OCI-LY7 (cell line): ENCODE data around the gene EBF3. TPM values are rescaled to one million over a fixed set of nuclear protein-coding genes. Genes with fewer than 3 reads are reported as not detected.

Experiments used
- BruUV-seq: library from RNA; stranded (reverse); fragments of 400-500 nt; replicated peaks from 2 replicates; lab custom pipeline; 2021; lab: Mats Ljungman, UMichigan
- CTCF ChIA-PET: fragments of 300-600 bp; sonication (Branson Sonifier 250); formaldehyde crosslinking; loops from one replicate; lab custom pipeline; 2022; ENCODE audit warnings: antibody characterized with exemption; ENCODE audit not compliant: unreplicated experiment; lab: Charles Lee
- POLR2A ChIA-PET: fragments of 300-600 bp; sonication (Branson Sonifier 250); formaldehyde crosslinking; loops from one replicate; lab custom pipeline; 2022; ENCODE audit warnings: antibody characterized with exemption; lab: Charles Lee
- DNase-seq: peaks from one replicate; pipeline ENCODE4 v3.0.0-alpha.2; 2015; ENCODE audit warnings: low spot score
- H2AFZ ChIP-seq: fragments of 200-600 bp; sonication (generic), shearing (Covaris generic); 2 replicates; pipeline ENCODE4 v1.6.1; 2014; ENCODE audit warnings: mild to moderate bottlenecking, antibody characterized with exemption, low read length, moderate library complexity
- H3K27ac ChIP-seq: fragments of 200-600 bp; sonication (generic); 2 replicates; pipeline ENCODE4 v1.5.1; 2014; ENCODE audit warnings: mixed run types, low read depth, mild to moderate bottlenecking, moderate library complexity, low read length, inconsistent platforms; ENCODE audit not compliant: poor library complexity, severe bottlenecking
- H3K36me3 ChIP-seq: fragments of 200-600 bp; sonication (generic); 2 replicates; pipeline ENCODE4 v1.6.1; 2014; ENCODE audit warnings: mild to moderate bottlenecking, antibody characterized with exemption, low read length, moderate library complexity, mixed read lengths; ENCODE audit not compliant: insufficient read depth
- H3K4me1 ChIP-seq: fragments of 200-600 bp; sonication (generic); 2 replicates; pipeline ENCODE4 v1.5.1; 2014; ENCODE audit warnings: mild to moderate bottlenecking, low read length; ENCODE audit not compliant: insufficient read depth, poor library complexity, severe bottlenecking
- H3K4me2 ChIP-seq: fragments of 200-600 bp; sonication (generic); 2 replicates; pipeline ENCODE4 v1.6.1; 2014; ENCODE audit warnings: mild to moderate bottlenecking, low read length
- H3K4me3 ChIP-seq: fragments of 200-600 bp; sonication (generic); 2 replicates; pipeline ENCODE4 v1.5.1; 2014; ENCODE audit warnings: mild to moderate bottlenecking, low read depth, low read length; ENCODE audit not compliant: poor library complexity, severe bottlenecking
- H3K79me2 ChIP-seq: fragments of 200-600 bp; sonication (generic); 2 replicates; pipeline ENCODE4 v1.6.1; 2016; ENCODE audit warnings: low read depth, mild to moderate bottlenecking, low read length, moderate library complexity, mixed read lengths; ENCODE audit not compliant: insufficient read depth
- H3K9me2 ChIP-seq: fragments of 200-600 bp; sonication (generic); 2 replicates; pipeline ENCODE4 v1.6.1; 2016; ENCODE audit warnings: mild to moderate bottlenecking, low read length, mixed read lengths; ENCODE audit not compliant: insufficient read depth
- H3K9me3 ChIP-seq: fragments of 200-600 bp; sonication (generic); 2 replicates; pipeline ENCODE4 v1.6.1; 2014; ENCODE audit warnings: mild to moderate bottlenecking, mixed run types, low read length, mixed read lengths
- H4K20me1 ChIP-seq: fragments of 200-600 bp; sonication (generic); 2 replicates; pipeline ENCODE4 v1.6.1; 2014; ENCODE audit warnings: mild to moderate bottlenecking, antibody characterized with exemption, low read length, moderate library complexity, mixed read lengths; ENCODE audit not compliant: insufficient read depth
- CTCF ChIP-seq: fragments of 200-600 bp; sonication (generic); conservative IDR thresholded peaks from 2 replicates; pipeline ENCODE4 v1.5.1; 2014; ENCODE audit warnings: mild to moderate bottlenecking, antibody characterized with exemption, low read length, moderate library complexity, mixed read lengths
- EZH2phosphoT487 ChIP-seq: fragments of 200-600 bp; sonication (generic); IDR thresholded peaks from 2 replicates; pipeline ENCODE4 v1.6.1; 2018; ENCODE audit warnings: low read depth, borderline replicate concordance, mild to moderate bottlenecking, mixed run types, antibody characterized with exemption, low read length, moderate library complexity, mixed read lengths
- intact Hi-C: fragments of 100-400 bp; cut with micrococcal nuclease; formaldehyde crosslinking; loops from one replicate; pipeline ENCODE4 v1.10.0; 2022; ENCODE audit not compliant: unreplicated experiment
- total RNA-seq, 2 experiments: library from RNA; depleted of rRNA in 1 of 2; stranded (reverse); fragments of >200 nt in 1 of 2; shearing (Covaris generic) in 1 of 2; gene quantifications; 2 replicates each; pipeline ENCODE4 v1.2.3, GENCODE V29; 2014 to 2022

EBF3 gene
- total RNA-seq, 2 experiments from 2014 or later: not detected

GRCh38 chr10:129870961-129871621 is 93.0 kb downstream of the EBF3 start:
- Histone ChIP-seq H3K79me2 (no peaks in the 10 kb centered on the region), H3K4me1 (no peaks in the 10 kb centered on the region), H3K27ac (no peak overlapping the region), H4K20me1 (no peaks in the 10 kb centered on the region), H3K4me2 (no peak overlapping the region), H3K36me3 (no peaks in the 10 kb centered on the region), H3K9me2 (no peaks in the 10 kb centered on the region), H3K4me3 (no peak overlapping the region), H2AFZ (no peak overlapping the region), H3K9me3 (no peaks in the 10 kb centered on the region)
- ChIA-PET CTCF (no interaction called here), POLR2A (no interaction called here)
- intact Hi-C loops: no loop called here
- no peak for DNase-seq
- no TSS peak for BruUV-seq
- TF ChIP-seq CTCF (no peak), EZH2phosphoT487 (no peak)

GRCh38 chr10:129870474-129870757 is 93.7 kb downstream of the EBF3 start:
- H2AFZ ChIP-seq: no peak overlapping the region
- TF ChIP-seq CTCF (no peak), EZH2phosphoT487 (no peak)
- DNase-seq: no peak
- no peaks in the 10 kb centered on the region for H4K20me1 ChIP-seq
- no peaks in the 10 kb centered on the region for H3K9me2 ChIP-seq
- H3K4me3 ChIP-seq: no peak overlapping the region
- H3K36me3 ChIP-seq: no peaks in the 10 kb centered on the region
- no peaks in the 10 kb centered on the region for H3K9me3 ChIP-seq
- no peaks in the 10 kb centered on the region for H3K79me2 ChIP-seq
- intact Hi-C loops: no loop called here
- CTCF ChIA-PET: no interaction called here
- POLR2A ChIA-PET: no interaction called here
- H3K4me1 ChIP-seq: no peaks in the 10 kb centered on the region
- BruUV-seq: no TSS peak
- no peak overlapping the region for H3K27ac ChIP-seq
- no peak overlapping the region for H3K4me2 ChIP-seq

GRCh38 chr10:129869596-129870473 is 94.2 kb downstream of the EBF3 start:
- Histone ChIP-seq H3K4me1 (no peaks in the 10 kb centered on the region), H3K27ac (no peak overlapping the region), H3K4me3 (no peak overlapping the region), H3K36me3 (no peaks in the 10 kb centered on the region), H3K9me2 (no peaks in the 10 kb centered on the region), H3K4me2 (no peak overlapping the region), H2AFZ (no peak overlapping the region), H3K79me2 (no peaks in the 10 kb centered on the region), H3K9me3 (no peaks in the 10 kb centered on the region), H4K20me1 (no peaks in the 10 kb centered on the region)
- CTCF ChIA-PET: no interaction called here
- TF ChIP-seq CTCF: no peak
- BruUV-seq: no TSS peak
- POLR2A ChIA-PET: interaction anchor here (0.6 kb wide), 1 partner anchor 1773 kb away, joined by 3 read pairs; no protein-coding TSS in a partner anchor
- DNase-seq: no peak
- intact Hi-C loops: no loop called here
